HEK293T (cell line): ENCODE measurements around the gene CR1L.

Source experiments
- BHLHE40 ChIP-seq: fragments of 450-650 bp; IDR thresholded peaks from 2 replicates; pipeline ENCODE4 v1.6.1; 2016; ENCODE audit warnings: mild to moderate bottlenecking, moderate library complexity, borderline replicate concordance
- CTBP1 ChIP-seq: fragments of 450-650 bp; IDR thresholded peaks from 2 replicates; pipeline ENCODE4 v1.6.1; 2016; ENCODE audit warnings: borderline replicate concordance
- ELF4 ChIP-seq: fragments of 450-650 bp; IDR thresholded peaks from 2 replicates; pipeline ENCODE4 v1.6.1; 2017; ENCODE audit warnings: antibody characterized with exemption
- FOXK2 ChIP-seq: fragments of 450-650 bp; IDR thresholded peaks from 2 replicates; pipeline ENCODE4 v1.6.1; 2016; ENCODE audit warnings: mild to moderate bottlenecking
- FOXM1 ChIP-seq: fragments of 450-650 bp; IDR thresholded peaks from 2 replicates; pipeline ENCODE4 v1.6.1; 2017; ENCODE audit warnings: mild to moderate bottlenecking, borderline replicate concordance
- HDGF ChIP-seq: fragments of 450-650 bp; IDR thresholded peaks from 2 replicates; pipeline ENCODE4 v1.6.1; 2017; ENCODE audit warnings: antibody characterized with exemption, borderline replicate concordance
- L3MBTL2 ChIP-seq: fragments of 450-650 bp; conservative IDR thresholded peaks from 2 replicates; pipeline ENCODE4 v1.6.1; 2016; ENCODE audit warnings: mild to moderate bottlenecking
- LEF1 ChIP-seq: fragments of 450-650 bp; IDR thresholded peaks from 2 replicates; pipeline ENCODE4 v1.6.1; 2017; ENCODE audit warnings: mild to moderate bottlenecking, borderline replicate concordance
- NFRKB ChIP-seq: fragments of 450-650 bp; IDR thresholded peaks from 2 replicates; pipeline ENCODE4 v1.6.1; 2016; ENCODE audit warnings: mild to moderate bottlenecking, moderate library complexity
- SP1 ChIP-seq: fragments of 450-650 bp; IDR thresholded peaks from 2 replicates; pipeline ENCODE4 v1.6.1; 2017
- SUZ12 ChIP-seq: fragments of 450-650 bp; IDR thresholded peaks from 2 replicates; pipeline ENCODE4 v1.6.1; 2016; ENCODE audit warnings: mild to moderate bottlenecking
- TARDBP ChIP-seq: fragments of 450-650 bp; IDR thresholded peaks from 2 replicates; pipeline ENCODE4 v1.6.1; 2016
- ZNF384 ChIP-seq: fragments of 450-650 bp; IDR thresholded peaks from 2 replicates; pipeline ENCODE4 v1.6.1; 2016
- TF ChIP-seq, protein P1 (sequence below): fragments of 450-650 bp; IDR thresholded peaks from 2 replicates; pipeline ENCODE4 v1.6.1; 2016

DNA sequence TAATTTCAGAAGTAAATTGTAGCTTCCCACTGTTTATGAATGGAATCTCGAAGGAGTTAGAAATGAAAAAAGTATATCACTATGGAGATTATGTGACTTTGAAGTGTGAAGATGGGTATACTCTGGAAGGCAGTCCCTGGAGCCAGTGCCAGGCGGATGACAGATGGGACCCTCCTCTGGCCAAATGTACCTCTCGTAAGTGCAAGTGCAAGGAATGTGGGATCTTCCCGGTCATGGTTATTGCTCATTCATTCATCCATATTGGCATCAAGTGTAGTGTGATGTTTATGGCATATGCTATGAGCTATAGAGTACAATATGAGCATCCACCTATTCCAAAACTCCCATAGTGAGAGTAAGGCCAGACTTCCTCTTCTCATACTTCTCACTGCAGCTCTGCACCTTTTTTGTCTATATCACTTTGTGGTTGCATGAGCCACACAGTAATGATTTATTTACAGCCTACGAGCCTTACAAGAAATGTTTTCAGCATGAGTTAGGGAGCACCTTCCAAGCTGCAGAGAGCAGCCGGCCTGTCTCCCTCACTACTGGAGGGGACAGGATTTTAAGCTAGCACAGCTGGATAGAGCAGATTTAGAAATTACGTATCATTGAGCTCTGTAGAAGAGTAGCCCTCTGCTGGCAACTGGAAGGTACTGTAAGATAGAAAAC is 24.9 kb upstream of the CR1L start:
- TF ChIP-seq L3MBTL2 (no peak), FOXM1 (no peak), ELF4 (no peak), SP1 (no peak), TARDBP (no peak), LEF1 (no peak), FOXK2 (no peak), CTBP1 (no peak), NFRKB (no peak), BHLHE40 (no peak), HDGF (no peak), ZNF384 (no peak), SUZ12 (no peak)
- TF ChIP-seq, protein P1, sequence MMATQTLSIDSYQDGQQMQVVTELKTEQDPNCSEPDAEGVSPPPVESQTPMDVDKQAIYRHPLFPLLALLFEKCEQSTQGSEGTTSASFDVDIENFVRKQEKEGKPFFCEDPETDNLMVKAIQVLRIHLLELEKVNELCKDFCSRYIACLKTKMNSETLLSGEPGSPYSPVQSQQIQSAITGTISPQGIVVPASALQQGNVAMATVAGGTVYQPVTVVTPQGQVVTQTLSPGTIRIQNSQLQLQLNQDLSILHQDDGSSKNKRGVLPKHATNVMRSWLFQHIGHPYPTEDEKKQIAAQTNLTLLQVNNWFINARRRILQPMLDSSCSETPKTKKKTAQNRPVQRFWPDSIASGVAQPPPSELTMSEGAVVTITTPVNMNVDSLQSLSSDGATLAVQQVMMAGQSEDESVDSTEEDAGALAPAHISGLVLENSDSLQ = no peak
